Measurements from ENCODE around the gene PEX11B.
A peak's percentile ranks its signal among the peaks of the same experiment; 100 is the strongest.

Gene PEX11B

DNA sequence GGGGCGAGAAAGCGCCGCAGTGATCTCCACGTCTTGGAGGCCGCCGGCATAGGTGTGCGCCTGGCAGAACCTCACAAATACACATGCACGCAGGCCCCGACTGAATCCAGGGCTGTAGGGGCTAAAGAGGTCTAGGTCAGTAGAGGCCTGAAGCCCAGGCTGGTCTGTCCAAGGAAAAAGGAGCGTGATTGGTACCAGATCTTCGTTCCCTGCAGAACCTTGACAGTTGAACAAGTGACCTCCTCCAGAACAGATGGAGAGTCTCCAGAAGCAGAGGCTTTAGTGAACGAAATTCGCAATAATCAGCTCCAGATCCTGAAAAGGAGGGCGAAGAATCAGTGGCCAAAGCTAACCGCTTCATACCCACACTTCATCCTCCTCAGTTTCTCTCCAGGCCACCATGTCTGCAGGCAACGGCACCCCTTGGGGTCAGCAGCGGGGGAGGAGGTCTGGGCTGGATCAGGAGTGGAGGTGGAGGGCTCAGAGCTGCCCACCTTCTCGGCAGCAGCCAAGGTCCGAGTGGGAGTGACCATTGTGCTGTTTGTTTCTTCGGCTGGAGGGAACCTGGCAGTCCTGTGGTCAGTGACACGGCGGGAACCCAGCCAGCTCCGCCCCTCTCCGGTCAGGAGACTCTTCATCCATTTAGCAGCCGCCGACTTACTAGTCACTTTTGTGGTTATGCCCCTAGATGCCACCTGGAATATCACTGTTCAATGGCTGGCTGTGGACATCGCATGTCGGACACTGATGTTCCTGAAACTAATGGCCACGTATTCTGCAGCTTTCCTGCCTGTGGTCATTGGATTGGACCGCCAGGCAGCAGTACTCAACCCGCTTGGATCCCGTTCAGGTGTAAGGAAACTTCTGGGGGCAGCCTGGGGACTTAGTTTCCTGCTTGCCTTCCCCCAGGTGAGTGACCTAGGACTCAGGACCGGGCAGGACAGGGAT is 749 bp upstream of the PEX11B start (continued):
- TF ChIP-seq, protein P1, sequence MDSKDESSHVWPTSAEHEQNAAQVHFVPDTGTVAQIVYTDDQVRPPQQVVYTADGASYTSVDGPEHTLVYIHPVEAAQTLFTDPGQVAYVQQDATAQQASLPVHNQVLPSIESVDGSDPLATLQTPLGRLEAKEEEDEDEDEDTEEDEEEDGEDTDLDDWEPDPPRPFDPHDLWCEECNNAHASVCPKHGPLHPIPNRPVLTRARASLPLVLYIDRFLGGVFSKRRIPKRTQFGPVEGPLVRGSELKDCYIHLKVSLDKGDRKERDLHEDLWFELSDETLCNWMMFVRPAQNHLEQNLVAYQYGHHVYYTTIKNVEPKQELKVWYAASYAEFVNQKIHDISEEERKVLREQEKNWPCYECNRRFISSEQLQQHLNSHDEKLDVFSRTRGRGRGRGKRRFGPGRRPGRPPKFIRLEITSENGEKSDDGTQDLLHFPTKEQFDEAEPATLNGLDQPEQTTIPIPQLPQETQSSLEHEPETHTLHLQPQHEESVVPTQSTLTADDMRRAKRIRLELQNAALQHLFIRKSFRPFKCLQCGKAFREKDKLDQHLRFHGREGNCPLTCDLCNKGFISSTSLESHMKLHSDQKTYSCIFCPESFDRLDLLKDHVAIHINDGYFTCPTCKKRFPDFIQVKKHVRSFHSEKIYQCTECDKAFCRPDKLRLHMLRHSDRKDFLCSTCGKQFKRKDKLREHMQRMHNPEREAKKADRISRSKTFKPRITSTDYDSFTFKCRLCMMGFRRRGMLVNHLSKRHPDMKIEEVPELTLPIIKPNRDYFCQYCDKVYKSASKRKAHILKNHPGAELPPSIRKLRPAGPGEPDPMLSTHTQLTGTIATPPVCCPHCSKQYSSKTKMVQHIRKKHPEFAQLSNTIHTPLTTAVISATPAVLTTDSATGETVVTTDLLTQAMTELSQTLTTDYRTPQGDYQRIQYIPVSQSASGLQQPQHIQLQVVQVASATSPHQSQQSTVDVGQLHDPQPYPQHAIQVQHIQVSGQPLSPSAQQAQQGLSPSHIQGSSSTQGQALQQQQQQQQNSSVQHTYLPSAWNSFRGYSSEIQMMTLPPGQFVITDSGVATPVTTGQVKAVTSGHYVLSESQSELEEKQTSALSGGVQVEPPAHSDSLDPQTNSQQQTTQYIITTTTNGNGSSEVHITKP (tag by site-specific recombination; IDR thresholded peaks at IDR 0.05) = peak; percentile 72
- TF ChIP-seq ZNF239 (tag by site-specific recombination; IDR thresholded peaks at IDR 0.05) = no peak
- no peak for TF ChIP-seq ZNF10 (tag by site-specific recombination; IDR thresholded peaks at IDR 0.05)
- TF ChIP-seq ZNF391 (tag by site-specific recombination; IDR thresholded peaks at IDR 0.05; ENCODE audit: borderline replicate concordance, low read depth) = no peak
- TF ChIP-seq, protein P2, sequence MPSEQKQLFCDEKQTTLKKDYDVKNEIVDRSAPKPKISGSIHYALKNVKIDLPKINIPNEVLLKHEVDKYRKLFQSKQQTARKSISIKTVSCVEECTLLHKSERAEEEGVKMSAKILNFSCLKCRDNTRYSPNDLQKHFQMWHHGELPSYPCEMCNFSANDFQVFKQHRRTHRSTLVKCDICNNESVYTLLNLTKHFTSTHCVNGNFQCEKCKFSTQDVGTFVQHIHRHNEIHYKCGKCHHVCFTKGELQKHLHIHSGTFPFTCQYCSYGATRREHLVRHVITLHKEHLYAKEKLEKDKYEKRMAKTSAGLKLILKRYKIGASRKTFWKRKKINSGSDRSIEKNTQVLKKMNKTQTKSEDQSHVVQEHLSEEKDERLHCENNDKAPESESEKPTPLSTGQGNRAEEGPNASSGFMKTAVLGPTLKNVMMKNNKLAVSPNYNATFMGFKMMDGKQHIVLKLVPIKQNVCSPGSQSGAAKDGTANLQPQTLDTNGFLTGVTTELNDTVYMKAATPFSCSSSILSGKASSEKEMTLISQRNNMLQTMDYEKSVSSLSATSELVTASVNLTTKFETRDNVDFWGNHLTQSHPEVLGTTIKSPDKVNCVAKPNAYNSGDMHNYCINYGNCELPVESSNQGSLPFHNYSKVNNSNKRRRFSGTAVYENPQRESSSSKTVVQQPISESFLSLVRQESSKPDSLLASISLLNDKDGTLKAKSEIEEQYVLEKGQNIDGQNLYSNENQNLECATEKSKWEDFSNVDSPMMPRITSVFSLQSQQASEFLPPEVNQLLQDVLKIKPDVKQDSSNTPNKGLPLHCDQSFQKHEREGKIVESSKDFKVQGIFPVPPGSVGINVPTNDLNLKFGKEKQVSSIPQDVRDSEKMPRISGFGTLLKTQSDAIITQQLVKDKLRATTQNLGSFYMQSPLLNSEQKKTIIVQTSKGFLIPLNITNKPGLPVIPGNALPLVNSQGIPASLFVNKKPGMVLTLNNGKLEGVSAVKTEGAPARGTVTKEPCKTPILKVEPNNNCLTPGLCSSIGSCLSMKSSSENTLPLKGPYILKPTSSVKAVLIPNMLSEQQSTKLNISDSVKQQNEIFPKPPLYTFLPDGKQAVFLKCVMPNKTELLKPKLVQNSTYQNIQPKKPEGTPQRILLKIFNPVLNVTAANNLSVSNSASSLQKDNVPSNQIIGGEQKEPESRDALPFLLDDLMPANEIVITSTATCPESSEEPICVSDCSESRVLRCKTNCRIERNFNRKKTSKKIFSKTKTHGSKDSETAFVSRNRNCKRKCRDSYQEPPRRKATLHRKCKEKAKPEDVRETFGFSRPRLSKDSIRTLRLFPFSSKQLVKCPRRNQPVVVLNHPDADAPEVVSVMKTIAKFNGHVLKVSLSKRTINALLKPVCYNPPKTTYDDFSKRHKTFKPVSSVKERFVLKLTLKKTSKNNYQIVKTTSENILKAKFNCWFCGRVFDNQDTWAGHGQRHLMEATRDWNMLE (tag by site-specific recombination; conservative IDR thresholded peaks at IDR 0.05; ENCODE audit: low read depth) = no peak
- TF ChIP-seq, protein P3, sequence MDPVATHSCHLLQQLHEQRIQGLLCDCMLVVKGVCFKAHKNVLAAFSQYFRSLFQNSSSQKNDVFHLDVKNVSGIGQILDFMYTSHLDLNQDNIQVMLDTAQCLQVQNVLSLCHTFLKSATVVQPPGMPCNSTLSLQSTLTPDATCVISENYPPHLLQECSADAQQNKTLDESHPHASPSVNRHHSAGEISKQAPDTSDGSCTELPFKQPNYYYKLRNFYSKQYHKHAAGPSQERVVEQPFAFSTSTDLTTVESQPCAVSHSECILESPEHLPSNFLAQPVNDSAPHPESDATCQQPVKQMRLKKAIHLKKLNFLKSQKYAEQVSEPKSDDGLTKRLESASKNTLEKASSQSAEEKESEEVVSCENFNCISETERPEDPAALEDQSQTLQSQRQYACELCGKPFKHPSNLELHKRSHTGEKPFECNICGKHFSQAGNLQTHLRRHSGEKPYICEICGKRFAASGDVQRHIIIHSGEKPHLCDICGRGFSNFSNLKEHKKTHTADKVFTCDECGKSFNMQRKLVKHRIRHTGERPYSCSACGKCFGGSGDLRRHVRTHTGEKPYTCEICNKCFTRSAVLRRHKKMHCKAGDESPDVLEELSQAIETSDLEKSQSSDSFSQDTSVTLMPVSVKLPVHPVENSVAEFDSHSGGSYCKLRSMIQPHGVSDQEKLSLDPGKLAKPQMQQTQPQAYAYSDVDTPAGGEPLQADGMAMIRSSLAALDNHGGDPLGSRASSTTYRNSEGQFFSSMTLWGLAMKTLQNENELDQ (tag by site-specific recombination; IDR thresholded peaks at IDR 0.05; ENCODE audit: low read depth) = no peak
- TF ChIP-seq ZNF302 (tag by site-specific recombination; IDR thresholded peaks at IDR 0.05; ENCODE audit: low read depth) = no peak
- no peak for TF ChIP-seq ZFP37 (tag by site-specific recombination; IDR thresholded peaks at IDR 0.05)
- TF ChIP-seq, protein P4, sequence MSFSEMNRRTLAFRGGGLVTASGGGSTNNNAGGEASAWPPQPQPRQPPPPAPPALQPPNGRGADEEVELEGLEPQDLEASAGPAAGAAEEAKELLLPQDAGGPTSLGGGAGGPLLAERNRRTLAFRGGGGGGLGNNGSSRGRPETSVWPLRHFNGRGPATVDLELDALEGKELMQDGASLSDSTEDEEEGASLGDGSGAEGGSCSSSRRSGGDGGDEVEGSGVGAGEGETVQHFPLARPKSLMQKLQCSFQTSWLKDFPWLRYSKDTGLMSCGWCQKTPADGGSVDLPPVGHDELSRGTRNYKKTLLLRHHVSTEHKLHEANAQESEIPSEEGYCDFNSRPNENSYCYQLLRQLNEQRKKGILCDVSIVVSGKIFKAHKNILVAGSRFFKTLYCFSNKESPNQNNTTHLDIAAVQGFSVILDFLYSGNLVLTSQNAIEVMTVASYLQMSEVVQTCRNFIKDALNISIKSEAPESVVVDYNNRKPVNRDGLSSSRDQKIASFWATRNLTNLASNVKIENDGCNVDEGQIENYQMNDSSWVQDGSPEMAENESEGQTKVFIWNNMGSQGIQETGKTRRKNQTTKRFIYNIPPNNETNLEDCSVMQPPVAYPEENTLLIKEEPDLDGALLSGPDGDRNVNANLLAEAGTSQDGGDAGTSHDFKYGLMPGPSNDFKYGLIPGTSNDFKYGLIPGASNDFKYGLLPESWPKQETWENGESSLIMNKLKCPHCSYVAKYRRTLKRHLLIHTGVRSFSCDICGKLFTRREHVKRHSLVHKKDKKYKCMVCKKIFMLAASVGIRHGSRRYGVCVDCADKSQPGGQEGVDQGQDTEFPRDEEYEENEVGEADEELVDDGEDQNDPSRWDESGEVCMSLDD (tag by site-specific recombination; IDR thresholded peaks at IDR 0.05) = no peak
- TF ChIP-seq, protein P5, sequence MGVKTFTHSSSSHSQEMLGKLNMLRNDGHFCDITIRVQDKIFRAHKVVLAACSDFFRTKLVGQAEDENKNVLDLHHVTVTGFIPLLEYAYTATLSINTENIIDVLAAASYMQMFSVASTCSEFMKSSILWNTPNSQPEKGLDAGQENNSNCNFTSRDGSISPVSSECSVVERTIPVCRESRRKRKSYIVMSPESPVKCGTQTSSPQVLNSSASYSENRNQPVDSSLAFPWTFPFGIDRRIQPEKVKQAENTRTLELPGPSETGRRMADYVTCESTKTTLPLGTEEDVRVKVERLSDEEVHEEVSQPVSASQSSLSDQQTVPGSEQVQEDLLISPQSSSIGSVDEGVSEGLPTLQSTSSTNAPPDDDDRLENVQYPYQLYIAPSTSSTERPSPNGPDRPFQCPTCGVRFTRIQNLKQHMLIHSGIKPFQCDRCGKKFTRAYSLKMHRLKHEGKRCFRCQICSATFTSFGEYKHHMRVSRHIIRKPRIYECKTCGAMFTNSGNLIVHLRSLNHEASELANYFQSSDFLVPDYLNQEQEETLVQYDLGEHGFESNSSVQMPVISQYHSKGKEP (tag by site-specific recombination; IDR thresholded peaks at IDR 0.05) = no peak
- TF ChIP-seq ZNF596 (tag by site-specific recombination; IDR thresholded peaks at IDR 0.05) = no peak
- no peak for TF ChIP-seq GLI2 (tag by site-specific recombination; IDR thresholded peaks at IDR 0.05; ENCODE audit: borderline replicate concordance, low read depth)
- TF ChIP-seq ZNF777 (tag by site-specific recombination; IDR thresholded peaks at IDR 0.05; ENCODE audit: borderline replicate concordance) = no peak
- no peak for TF ChIP-seq ZNF510 (tag by site-specific recombination; IDR thresholded peaks at IDR 0.05; ENCODE audit: insufficient replicate concordance)
- no peak for TF ChIP-seq YY2 (tag by site-specific recombination; IDR thresholded peaks at IDR 0.05)
- TF ChIP-seq ZEB2 (tag by site-specific recombination; IDR thresholded peaks at IDR 0.05) = no peak
- no peak for TF ChIP-seq ZNF660 (tag by site-specific recombination; IDR thresholded peaks at IDR 0.05)
- TF ChIP-seq, protein P6, sequence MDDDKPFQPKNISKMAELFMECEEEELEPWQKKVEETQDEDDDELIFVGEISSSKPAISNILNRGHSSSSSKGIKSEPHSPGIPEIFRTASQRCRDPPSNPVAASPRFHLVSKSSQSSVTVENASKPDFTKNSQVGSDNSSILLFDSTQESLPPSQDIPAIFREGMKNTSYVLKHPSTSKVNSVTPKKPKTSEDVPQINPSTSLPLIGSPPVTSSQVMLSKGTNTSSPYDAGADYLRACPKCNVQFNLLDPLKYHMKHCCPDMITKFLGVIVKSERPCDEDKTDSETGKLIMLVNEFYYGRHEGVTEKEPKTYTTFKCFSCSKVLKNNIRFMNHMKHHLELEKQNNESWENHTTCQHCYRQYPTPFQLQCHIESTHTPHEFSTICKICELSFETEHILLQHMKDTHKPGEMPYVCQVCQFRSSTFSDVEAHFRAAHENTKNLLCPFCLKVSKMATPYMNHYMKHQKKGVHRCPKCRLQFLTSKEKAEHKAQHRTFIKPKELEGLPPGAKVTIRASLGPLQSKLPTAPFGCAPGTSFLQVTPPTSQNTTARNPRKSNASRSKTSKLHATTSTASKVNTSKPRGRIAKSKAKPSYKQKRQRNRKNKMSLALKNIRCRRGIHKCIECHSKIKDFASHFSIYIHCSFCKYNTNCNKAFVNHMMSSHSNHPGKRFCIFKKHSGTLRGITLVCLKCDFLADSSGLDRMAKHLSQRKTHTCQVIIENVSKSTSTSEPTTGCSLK (tag by site-specific recombination; IDR thresholded peaks at IDR 0.05) = no peak

Measured in HEK293 (cell line).